Ovary (tissue), 3 donors: ENCODE data around the gene ARID1B.

Experiments
- CTCF ChIP-seq, 3 donors: fragments of 450-650 bp in 2 of 3; fragments of 200-600 bp in 1 of 3; IDR thresholded peaks; one replicate each; pipeline versions ENCODE4 v1.5.1 to v1.8.0; 2016 to 2022; ENCODE audit warnings: antibody characterized with exemption in 3 of 3, mild to moderate bottlenecking in 1 of 3
- POLR2A ChIP-seq: fragments of 450-650 bp; IDR thresholded peaks from one replicate; pipeline ENCODE4 v1.6.1; 2017; ENCODE audit warnings: antibody characterized with exemption, mild to moderate bottlenecking, moderate library complexity
- donor health status: DM: no; HTN: no; CAD: no.

- TF ChIP-seq CTCF (IDR thresholded peaks at IDR 0.05) (no peak), POLR2A (no peak)
Measured at GRCh38 chr6:157168471-157168870, 391.3 kb downstream of the ARID1B start.
